Vagina (tissue), 2 donors: ENCODE results near the gene CDH13.

Source experiments
- POLR2AphosphoS5 ChIP-seq, 2 donors: sonication (generic); formaldehyde crosslinking; IDR thresholded peaks; one replicate each; pipeline ENCODE4 v1.9.0; 2017; ENCODE audit warnings: antibody characterized with exemption in 2 of 2, mild to moderate bottlenecking in 2 of 2, low read depth in 1 of 2; ENCODE audit not compliant: insufficient read depth in 1 of 2
- TF ChIP-seq, protein P1 (sequence below), 3 experiments: fragments of 450-650 bp in 2 of 3; fragments of 200-600 bp in 1 of 3; sonication (generic) in 1 of 3; IDR thresholded peaks; one replicate each; pipeline ENCODE4 v1.5.1; 2017 to 2019; ENCODE audit warnings: antibody characterized with exemption in 3 of 3, mild to moderate bottlenecking in 2 of 3, moderate library complexity in 2 of 3

GRCh38 chr16:82735186-82735585, 108.4 kb downstream of the CDH13 start:
- TF ChIP-seq, protein P1, sequence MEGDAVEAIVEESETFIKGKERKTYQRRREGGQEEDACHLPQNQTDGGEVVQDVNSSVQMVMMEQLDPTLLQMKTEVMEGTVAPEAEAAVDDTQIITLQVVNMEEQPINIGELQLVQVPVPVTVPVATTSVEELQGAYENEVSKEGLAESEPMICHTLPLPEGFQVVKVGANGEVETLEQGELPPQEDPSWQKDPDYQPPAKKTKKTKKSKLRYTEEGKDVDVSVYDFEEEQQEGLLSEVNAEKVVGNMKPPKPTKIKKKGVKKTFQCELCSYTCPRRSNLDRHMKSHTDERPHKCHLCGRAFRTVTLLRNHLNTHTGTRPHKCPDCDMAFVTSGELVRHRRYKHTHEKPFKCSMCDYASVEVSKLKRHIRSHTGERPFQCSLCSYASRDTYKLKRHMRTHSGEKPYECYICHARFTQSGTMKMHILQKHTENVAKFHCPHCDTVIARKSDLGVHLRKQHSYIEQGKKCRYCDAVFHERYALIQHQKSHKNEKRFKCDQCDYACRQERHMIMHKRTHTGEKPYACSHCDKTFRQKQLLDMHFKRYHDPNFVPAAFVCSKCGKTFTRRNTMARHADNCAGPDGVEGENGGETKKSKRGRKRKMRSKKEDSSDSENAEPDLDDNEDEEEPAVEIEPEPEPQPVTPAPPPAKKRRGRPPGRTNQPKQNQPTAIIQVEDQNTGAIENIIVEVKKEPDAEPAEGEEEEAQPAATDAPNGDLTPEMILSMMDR (IDR thresholded peaks at IDR 0.05): no peak
- TF ChIP-seq POLR2AphosphoS5 (IDR thresholded peaks at IDR 0.05; ENCODE audit: insufficient read depth in 1 of 2, low read depth in 1 of 2): no peak
